Stimulated activated CD4-positive, alpha-beta T cell treated with anti-CD3 and anti-CD28 coated beads, Interleukin-4, amount 100 ng/mL, for 48 hours (primary cell): Measurements from ENCODE around the gene KHK.
"Not testable (repeated sequence)": the region's sequence is repeated elsewhere in the genome, so short reads cannot be mapped to it uniquely, and the experiment has no call there.

Experiments used
- DNase-seq, 2 donors: peaks; one replicate each; pipeline ENCODE4 v3.0.0-alpha.2; 2020; ENCODE audit warnings: low read depth in 2 of 2

Gene KHK

DNA sequence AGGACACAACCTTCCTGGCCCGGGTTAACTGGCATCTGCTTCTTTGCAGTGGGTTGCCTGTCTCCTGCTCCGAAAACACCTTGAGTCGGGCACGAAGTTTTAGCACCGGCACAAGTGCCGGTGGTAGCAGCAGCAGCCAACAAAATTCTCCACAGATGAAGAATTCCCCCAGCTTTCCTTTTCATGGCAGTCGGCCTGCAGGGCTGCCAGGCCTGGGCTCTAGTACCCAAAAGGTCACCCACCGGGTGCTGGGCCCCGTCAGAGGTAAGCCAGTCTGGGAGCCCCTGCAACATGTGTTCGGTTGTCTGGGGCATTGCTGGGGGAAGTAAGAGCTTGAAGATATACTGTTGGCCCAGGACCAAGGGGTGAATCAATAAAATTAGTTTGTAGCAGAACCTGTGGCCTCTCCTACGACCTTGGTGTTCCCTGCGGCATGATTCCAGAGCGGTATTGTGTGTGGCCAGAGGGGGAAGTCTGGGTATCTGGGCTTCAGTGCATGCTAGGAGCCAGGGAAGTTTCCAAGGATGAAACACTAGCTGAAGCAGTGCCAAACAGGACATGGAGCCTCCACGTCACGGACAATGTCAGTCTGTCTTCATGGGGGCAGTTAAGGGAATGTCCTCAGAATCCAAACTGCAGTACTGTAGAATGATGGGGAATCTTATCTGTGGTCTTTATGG is 27.3 kb upstream of the KHK start:
- DNase-seq: no peak

- no peak for DNase-seq
These were observed 26.2 kb upstream of the KHK start for GRCh38 chr2:27060323-27060722.

DNA sequence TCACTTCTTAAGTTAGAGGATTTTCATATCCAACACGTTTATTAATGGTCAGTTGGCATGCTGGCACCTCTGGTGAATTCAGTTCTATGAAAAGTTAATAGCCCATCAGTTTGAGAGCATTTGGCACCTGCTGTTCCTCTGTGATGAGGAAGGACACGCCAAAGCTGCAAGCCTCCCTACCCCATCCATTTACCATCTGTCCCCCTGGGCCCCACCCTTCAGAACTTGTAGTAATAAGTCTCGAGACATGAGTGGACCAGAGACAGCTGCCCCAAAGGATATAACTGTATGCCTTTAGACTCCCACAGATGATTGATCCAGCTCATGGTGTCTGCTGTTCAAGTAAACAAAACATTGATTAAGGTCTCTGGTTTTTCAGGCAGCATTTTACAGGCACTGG is 21.4 kb upstream of the KHK start:
- DNase-seq: no peak

- no peak for DNase-seq
These were observed 19.2 kb upstream of the KHK start for GRCh38 chr2:27067385-27067784.

GRCh38 chr2:27069436-27069835 is 17.1 kb upstream of the KHK start:
- DNase-seq: no peak

DNA sequence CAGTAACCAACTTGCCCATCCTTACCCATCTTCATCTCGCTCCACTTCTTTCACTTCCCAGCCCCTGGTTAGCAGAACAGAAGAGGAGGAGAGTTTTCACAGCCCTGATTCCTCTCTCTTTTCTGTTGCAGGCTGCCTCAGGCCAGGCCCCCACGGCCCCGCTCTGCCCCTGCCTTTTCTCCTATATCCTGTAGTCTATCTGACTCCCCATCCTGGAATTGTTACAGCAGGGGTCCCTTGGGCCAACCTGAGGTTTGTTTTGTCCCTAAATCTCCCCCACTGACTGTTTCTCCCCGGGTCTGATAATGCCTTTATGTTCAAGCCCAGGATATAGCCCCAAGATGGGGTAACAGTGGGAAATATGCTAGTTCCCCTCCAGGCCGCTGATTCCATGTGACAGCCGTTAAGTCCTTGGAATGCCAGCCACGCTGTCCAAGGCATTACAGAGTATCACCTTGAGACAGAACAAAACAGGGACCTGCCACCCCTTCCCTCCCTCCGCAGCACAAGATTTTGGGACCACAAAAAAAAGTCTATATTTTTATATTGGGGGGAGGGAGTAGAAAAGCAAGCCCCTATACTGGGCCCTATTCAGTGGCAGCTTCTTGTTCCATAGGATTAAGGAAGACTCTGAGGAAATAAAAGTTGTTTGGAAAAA is 16.5 kb upstream of the KHK start:
- no peak for DNase-seq

DNA sequence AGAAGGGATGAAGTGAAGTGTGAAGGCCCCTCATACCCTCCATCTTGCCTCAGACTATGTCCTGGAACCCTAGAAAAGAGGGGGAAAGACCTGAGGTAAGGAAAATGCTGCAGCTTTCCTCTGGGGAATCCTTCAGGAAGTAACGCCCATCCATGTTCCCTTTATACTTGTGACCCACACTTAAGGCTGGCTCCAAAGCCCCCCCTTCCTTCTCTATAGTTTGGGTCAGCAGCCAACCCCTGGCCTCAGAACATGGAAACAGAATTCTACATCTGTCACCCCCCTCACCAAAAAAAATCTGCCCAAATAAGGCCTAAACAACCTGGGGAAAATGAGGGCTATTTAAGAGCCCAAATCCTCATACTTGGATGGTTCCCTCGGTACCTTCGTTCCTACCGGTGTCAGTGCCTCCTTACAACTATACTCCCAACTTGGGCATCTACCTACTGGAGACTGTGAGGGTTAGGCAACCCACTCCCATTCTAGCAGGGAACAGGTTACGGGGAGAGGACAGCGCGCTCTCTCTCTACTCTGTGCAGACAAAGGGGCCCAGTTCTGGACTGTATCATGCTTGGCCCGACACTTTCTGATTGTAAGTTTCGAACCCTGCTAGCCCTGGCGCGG is 15.8 kb upstream of the KHK start:
- no peak for DNase-seq

DNA sequence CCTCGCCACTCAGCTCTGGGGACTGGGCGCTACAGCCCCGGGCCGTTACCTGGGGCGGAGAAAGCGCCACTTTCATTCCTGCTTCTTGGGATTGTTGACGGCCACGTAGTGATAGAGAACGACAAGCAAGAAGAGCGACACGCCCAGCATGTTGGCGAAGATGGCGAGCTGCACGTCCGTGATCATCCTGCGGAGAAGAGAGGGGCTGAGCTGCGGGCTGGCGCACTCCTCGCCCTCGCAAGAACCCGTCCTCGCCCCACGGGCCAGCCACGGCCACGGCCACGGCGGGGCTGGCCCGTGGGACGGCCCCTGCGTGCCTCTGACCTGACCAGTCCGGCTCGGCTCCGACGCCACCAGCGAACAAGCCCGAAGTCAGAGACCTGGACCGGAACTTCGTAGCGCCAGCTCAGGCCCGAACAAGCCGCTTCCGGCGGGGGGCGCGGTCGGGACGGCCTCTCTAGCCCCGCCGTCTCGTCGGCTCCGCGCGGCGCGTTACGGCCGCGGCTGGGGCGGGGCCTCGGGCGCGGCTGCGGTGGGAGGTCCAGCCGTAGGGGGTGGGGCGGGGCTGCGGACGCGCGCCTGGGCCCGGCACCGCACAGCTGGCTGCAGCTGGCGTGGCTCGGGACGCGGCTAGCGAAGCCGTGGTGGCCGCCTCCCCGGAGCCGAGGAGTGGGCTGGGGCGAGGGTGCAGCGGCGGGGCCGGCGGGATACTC is 15.1 kb upstream of the KHK start, which contains the start of gene OST4:
OST4 (minus strand) TSS at position 378 of the 713 bp plus-strand sequence.
- DNase-seq: peak; percentile 82 to 89

- peak in 1 of 2 donors; percentile 36 for DNase-seq
These were observed 14.4 kb upstream of the KHK start for GRCh38 chr2:27071990-27072830.

DNA sequence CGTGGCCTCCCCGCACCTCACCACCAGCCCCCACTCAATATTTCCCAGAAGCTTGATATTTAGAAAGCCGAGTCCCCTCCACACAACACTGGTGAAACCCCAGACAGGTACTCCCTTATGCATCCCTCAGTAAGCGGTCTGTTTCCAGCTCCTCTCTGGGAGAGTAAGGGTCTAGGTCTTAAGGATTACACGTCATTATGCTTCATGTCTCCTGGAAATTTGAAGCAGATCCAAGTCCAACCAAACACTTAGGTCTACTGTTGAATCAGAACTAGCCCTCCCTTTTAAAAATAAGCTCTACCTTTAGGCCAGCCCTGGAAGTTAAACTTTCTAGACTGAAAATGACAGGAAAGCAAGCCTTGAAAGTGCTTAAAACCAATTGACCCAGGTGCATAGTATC is 13.7 kb upstream of the KHK start:
- no peak for DNase-seq

DNA sequence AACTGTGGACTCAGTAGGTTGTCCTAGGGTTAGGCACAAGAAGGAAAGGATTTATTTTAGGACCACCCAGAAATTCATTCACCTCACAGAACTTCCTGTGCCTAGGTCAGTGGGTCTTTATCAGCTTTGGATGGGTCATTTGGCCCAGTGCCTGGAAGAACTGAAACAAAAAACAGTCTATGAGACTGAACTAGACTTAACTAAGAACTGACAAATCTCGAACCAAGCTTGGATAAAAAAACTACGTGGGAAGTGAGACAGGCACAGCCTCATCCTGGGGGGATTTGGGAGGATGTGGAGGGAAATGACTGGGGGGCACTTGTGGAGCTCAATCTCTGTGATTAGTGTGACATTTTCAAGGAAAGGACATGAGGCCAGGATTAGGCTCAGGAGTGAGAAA is 12.8 kb upstream of the KHK start:
- no peak for DNase-seq

DNA sequence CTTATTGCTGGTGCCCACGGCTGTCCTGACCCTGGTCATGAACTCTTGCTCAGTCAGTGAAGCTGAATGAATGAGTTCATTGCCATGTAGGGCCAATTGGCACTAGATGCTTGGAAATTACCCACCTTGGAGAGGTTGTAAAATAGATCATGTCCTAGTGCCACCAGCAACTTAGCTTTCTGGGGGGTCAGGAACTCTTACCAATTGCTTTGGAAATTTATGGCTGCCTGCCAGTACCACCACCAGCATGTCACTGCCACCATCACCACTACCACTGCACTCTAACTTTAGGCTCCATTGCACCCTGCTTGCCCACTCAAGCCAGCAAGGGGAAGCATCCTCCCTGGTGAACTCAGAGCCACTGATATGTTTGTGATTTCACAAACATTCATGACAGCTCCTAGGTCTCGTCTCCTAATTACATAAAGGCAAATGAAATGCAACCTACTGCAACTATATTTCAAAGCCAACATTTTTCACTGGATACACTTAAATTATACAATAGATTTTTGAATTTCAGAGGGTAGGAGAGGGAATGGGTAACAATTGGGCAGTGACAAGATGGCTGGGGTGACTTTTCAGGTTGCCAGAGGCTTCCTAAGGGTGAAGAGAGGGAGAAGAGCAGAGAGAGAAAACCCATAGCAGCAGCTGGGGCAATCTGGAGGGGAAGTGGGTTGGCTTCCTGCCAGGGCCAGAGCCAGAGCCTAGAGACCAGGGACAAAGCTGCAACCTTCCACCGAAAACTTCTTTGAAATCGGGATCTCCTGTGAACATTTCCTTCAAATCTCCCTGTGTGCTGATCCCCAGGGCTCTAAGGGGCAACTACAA is 11.6 kb upstream of the KHK start:
- peak in 1 of 2 donors; percentile 24 for DNase-seq

DNA sequence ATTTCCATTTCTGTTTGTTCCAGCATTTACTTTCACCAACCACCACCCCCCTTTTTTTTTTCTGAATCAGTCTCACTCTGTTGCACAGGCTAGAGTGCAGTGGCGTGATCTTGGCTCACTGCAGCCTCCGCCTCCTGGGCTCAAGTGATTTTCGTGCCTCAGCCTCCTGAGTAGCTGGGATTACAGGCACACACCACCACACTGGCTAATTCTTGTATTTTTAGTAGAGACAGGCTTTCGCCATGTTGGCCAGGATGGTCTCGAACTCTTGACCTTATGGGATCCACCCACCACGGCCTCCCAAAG is 11.1 kb upstream of the KHK start:
- not testable (repeated sequence) for DNase-seq

- DNase-seq: no peak
These were observed 10.2 kb upstream of the KHK start for GRCh38 chr2:27076323-27076722.

DNA sequence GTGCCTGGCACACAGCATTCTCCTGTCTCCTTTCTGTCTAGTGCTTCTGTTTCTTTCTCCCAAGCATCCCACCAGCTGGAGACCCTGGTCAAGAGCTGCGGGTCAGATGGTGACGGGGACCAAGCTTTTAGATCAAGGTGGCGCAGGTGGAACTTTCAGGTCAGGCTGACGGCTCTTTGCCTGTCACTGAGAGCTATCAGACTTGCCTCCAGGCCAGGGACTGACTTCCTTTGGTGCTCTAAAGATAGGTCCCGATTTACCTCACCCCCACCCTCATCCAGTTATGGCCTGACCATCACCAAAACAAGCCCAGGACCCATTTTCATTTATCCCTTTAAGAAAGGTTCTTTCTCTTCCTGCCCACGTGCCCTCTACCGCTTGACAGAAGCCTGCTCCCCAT is 9.3 kb upstream of the KHK start:
- no peak for DNase-seq

DNA sequence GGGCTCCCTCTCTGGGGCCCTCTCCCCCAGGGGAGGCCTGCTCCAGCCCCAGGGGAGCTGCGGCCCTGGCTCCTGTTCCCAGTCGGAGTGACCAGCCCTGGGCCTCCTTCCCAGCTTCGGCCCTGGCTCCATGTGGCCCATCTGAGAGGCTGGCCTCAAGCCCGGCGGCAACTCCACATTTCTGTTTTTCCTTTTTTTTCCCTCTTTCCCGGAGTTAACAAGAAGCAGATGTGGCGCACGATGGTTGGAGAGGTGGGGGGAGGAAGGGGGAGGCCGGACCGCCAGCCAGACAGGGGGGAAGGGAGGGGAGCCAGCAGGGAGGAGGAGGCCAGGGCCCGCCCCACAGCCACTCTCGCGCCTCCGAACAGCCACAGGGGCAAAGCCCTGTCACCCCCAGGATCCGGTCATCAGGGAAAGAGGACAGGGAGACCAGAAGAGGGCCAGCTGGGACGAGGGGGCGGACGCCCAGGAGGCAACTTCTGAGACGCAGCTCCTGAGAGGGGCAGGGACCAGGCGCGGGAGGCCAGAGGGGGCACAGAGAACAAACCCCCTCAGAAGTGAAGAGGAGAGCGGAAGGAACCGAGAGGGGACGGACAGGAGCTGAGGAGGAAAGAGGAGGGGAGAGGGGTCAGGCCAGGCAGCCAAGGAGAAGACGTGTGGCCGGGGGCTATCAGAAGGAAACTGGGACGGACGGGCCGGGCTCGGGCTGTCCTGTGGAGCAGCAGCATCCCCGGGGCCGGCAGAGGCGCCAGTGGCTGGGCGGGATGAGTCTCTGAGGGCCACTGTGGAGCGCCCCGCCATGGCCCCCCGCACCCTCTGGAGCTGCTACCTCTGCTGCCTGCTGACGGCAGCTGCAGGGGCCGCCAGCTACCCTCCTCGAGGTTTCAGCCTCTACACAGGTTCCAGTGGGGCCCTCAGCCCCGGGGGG is 8.0 kb upstream of the KHK start, which contains the start of gene EMILIN1:
EMILIN1 (plus strand) TSS at position 349 of the 928 bp plus-strand sequence; CDS start at position 800, 451 bp downstream.
- DNase-seq: no peak

DNA sequence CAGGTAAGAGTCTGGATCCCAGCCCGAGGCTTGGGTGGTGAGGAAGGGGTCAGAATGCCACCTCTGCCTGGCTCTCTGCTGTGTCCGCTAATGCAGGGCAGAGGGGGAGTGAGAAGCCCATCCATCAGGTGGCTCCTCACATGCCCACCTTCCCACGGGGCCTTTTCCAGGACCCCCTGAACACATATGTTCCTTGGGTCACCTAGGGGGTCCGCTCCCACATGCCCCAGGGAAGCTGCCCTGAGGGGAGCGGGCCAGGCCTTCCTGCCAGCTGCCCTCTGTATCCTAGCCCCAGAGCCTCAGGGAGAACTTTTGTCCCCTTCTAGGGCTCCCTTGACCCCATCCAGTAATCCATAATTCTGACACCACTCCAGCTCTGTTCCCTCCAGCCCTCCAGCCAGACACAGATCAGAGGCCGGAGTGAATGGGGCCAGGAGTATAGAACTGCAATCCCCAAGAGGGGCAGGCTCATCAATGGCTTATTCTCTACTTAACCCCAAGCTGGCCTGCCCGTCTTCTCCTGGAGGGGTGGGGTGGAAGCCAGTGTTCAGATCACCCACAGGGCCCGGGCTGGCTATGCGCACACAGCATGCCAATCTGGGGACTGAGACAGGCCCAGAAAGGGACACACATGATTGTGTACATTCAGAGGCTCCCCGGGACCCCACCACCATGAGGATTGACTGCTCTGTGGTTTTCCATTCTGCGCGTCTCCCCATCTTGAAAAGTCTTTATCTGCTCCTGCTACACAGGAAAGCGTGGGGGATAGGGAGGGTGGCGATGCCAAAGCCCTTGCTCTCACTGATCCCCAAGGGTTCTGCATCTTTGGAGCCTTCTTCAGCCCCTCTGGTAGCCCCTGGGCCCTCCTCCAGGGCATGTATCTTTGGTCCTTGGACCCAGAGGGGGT is 7.1 kb upstream of the KHK start:
- no peak for DNase-seq

GRCh38 chr2:27080140-27080469 is 6.5 kb upstream of the KHK start:
- DNase-seq: no peak

- no peak for DNase-seq
These were observed 6.0 kb upstream of the KHK start for GRCh38 chr2:27080603-27080936.
